PC-3 (cell line): Measurements from ENCODE around the gene RAMP1. TPM values are rescaled to one million over a fixed set of nuclear protein-coding genes. Genes with fewer than 3 reads are reported as not detected.
"Not testable (repeated sequence)": the region's sequence is repeated elsewhere in the genome, so short reads cannot be mapped to it uniquely, and the experiment has no call there.

Experiments used
- ATAC-seq: fragments of 200-7000 bp; cut with Tn5 transposase; 2 replicates; pipeline ENCODE4 v1.9.1; 2020; ENCODE audit warnings: mild to moderate bottlenecking, moderate library complexity
- BruUV-seq: library from RNA; stranded (reverse); fragments of 400-500 nt; replicated peaks from 2 replicates; lab custom pipeline; 2021; lab: Mats Ljungman, UMichigan
- CTCF ChIA-PET: fragments of 300-600 bp; sonication (Branson Sonifier 250); formaldehyde crosslinking; loops from one replicate; lab custom pipeline; 2022; ENCODE audit warnings: antibody characterized with exemption; lab: Charles Lee
- POLR2A ChIA-PET: fragments of 300-600 bp; sonication (Branson Sonifier 250); formaldehyde crosslinking; loops from one replicate; lab custom pipeline; 2022; ENCODE audit warnings: antibody characterized with exemption; ENCODE audit not compliant: unreplicated experiment; lab: Charles Lee
- DNase-seq: peaks from one replicate; pipeline ENCODE4 v3.0.0-alpha.2; 2015
- H2AFZ ChIP-seq: fragments of 300-600 bp; sonication (generic); 2 replicates; pipeline ENCODE4 v1.6.0; 2016; ENCODE audit warnings: antibody characterized with exemption, low read length
- H3F3A ChIP-seq: fragments of 300-600 bp; sonication (generic); one replicate; pipeline ENCODE4 v1.6.0; 2017; ENCODE audit warnings: antibody characterized with exemption, low read length, control low read depth, mild to moderate bottlenecking; ENCODE audit not compliant: unreplicated experiment
- H3K27ac ChIP-seq: fragments of 300-600 bp; sonication (generic); 2 replicates; pipeline ENCODE4 v1.5.1; 2016; ENCODE audit warnings: mild to moderate bottlenecking, low read length
- H3K27me3 ChIP-seq: fragments of 300-600 bp; sonication (generic); 2 replicates; pipeline ENCODE4 v1.6.1; 2016; ENCODE audit warnings: low read length, mixed read lengths
- H3K36me3 ChIP-seq: fragments of 300-600 bp; sonication (generic); 2 replicates; pipeline ENCODE4 v1.6.1; 2016; ENCODE audit warnings: low read depth, mixed run types, low read length, mixed read lengths
- H3K4me1 ChIP-seq: fragments of 300-600 bp; sonication (generic); 2 replicates; pipeline ENCODE4 v1.5.1; 2016; ENCODE audit warnings: low read length; ENCODE audit not compliant: insufficient read depth
- H3K4me2 ChIP-seq: fragments of 300-600 bp; sonication (generic); 2 replicates; pipeline ENCODE4 v1.6.0; 2016; ENCODE audit warnings: low read length
- H3K4me3 ChIP-seq: fragments of 300-600 bp; sonication (generic); 2 replicates; pipeline ENCODE4 v1.5.1; 2016; ENCODE audit warnings: mild to moderate bottlenecking, low read length, mixed read lengths
- H3K79me2 ChIP-seq: fragments of 300-600 bp; sonication (generic); 2 replicates; pipeline ENCODE4 v1.6.1; 2017; ENCODE audit warnings: low read length, mixed read lengths
- H3K9ac ChIP-seq: fragments of 300-600 bp; sonication (generic); 2 replicates; pipeline ENCODE4 v1.6.0; 2016; ENCODE audit warnings: mild to moderate bottlenecking, low read length
- H3K9me2 ChIP-seq: fragments of 300-600 bp; sonication (generic); replicated peaks from 2 replicates; pipeline ENCODE4 v1.6.1; 2016; ENCODE audit warnings: mixed run types, low read length, mixed read lengths
- H3K9me3 ChIP-seq: fragments of 300-600 bp; sonication (generic); 2 replicates; pipeline ENCODE4 v1.6.1; 2016; ENCODE audit warnings: low read length, mixed read lengths
- H4K20me1 ChIP-seq: fragments of 300-600 bp; sonication (generic); 2 replicates; pipeline ENCODE4 v1.6.1; 2016; ENCODE audit warnings: low read length, mixed read lengths
- CTCF ChIP-seq: fragments of 300-600 bp; sonication (generic); conservative IDR thresholded peaks from 2 replicates; pipeline ENCODE4 v1.5.1; 2017; ENCODE audit warnings: antibody characterized with exemption, low read depth, mild to moderate bottlenecking, low read length
- EZH2 ChIP-seq: fragments of 300-600 bp; sonication (generic); IDR thresholded peaks from one replicate; pipeline ENCODE4 v1.6.1; 2017; ENCODE audit warnings: antibody characterized with exemption, mild to moderate bottlenecking, low read length; ENCODE audit not compliant: unreplicated experiment
- EZH2phosphoT487 ChIP-seq: fragments of 300-600 bp; sonication (generic); IDR thresholded peaks from 2 replicates; pipeline ENCODE4 v1.6.1; 2018; ENCODE audit warnings: mild to moderate bottlenecking, antibody characterized with exemption, low read length, borderline replicate concordance
- intact Hi-C: fragments of 100-400 bp; cut with micrococcal nuclease; formaldehyde crosslinking; loops from 2 replicates; pipeline ENCODE4 v1.9.0; 2023
- total RNA-seq: library from RNA; depleted of rRNA; stranded (reverse); fragments of >200 nt; gene quantifications from 2 replicates; pipeline ENCODE4 v1.2.3, GENCODE V29; 2014

Gene RAMP1
- total RNA-seq, 1 experiment from 2014 or later: 210 TPM

GRCh38 chr2:237835372-237835771 is 24.1 kb upstream of the RAMP1 start:
- ATAC-seq: no peak
- no peak overlapping the region for H3K4me2 ChIP-seq
- intact Hi-C loops: no loop called here
- no peaks in the 10 kb centered on the region for H3F3A ChIP-seq
- no peak for TF ChIP-seq CTCF
- no peak for TF ChIP-seq EZH2phosphoT487
- no peak for TF ChIP-seq EZH2
- no peaks in the 10 kb centered on the region for H3K36me3 ChIP-seq
- no peak overlapping the region for H3K27ac ChIP-seq
- no peaks in the 10 kb centered on the region for H3K4me1 ChIP-seq
- H3K4me3 ChIP-seq: no peak overlapping the region
- no peaks in the 10 kb centered on the region for H3K79me2 ChIP-seq
- no peaks in the 10 kb centered on the region for H3K9me3 ChIP-seq
- no peak for DNase-seq
- no peaks in the 10 kb centered on the region for H3K27me3 ChIP-seq
- no peaks in the 10 kb centered on the region for H4K20me1 ChIP-seq
- H2AFZ ChIP-seq: no peak overlapping the region
- no peaks in the 10 kb centered on the region for H3K9me2 ChIP-seq
- ChIA-PET CTCF (no interaction called here), POLR2A (no interaction called here)
- BruUV-seq: no TSS peak
- H3K9ac ChIP-seq: no peak overlapping the region

- POLR2A ChIA-PET: no interaction called here
- intact Hi-C loops: no loop called here
- Histone ChIP-seq H4K20me1 (no peaks in the 10 kb centered on the region), H3K4me3 (no peak overlapping the region), H2AFZ (no peak overlapping the region), H3K4me2 (no peak overlapping the region), H3K27me3 (no peaks in the 10 kb centered on the region), H3K79me2 (no peaks in the 10 kb centered on the region), H3K36me3 (no peaks in the 10 kb centered on the region), H3K9me2 (no peaks in the 10 kb centered on the region), H3K9ac (no peak overlapping the region), H3K9me3 (no peaks in the 10 kb centered on the region), H3K4me1 (no peaks in the 10 kb centered on the region), H3F3A (no peaks in the 10 kb centered on the region), H3K27ac (no peak overlapping the region)
- TF ChIP-seq CTCF (no peak), EZH2 (no peak), EZH2phosphoT487 (no peak)
- no TSS peak for BruUV-seq
- DNase-seq (no peak), ATAC-seq (no peak)
- CTCF ChIA-PET: no interaction called here
Observed at GRCh38 chr2:237841051-237841450, 18.4 kb upstream of the RAMP1 start.

- H3K4me1 ChIP-seq, H2AFZ ChIP-seq, H3F3A ChIP-seq, H3K4me3 ChIP-seq, BruUV-seq, DNase-seq, H3K27me3 ChIP-seq, H4K20me1 ChIP-seq, intact Hi-C loops, H3K36me3 ChIP-seq, H3K9ac ChIP-seq, H3K27ac ChIP-seq, CTCF ChIA-PET, H3K9me3 ChIP-seq, H3K4me2 ChIP-seq, ATAC-seq, H3K79me2 ChIP-seq, POLR2A ChIA-PET, H3K9me2 ChIP-seq: not testable (repeated sequence)
Observed at GRCh38 chr2:237848940-237849339, 10.5 kb upstream of the RAMP1 start.
